DOHH2 (cell line): Measurements from ENCODE around the gene NALF2.

Source experiments
- H3F3A ChIP-seq: fragments of 200-600 bp; sonication (generic), shearing (Covaris generic); 2 replicates; pipeline ENCODE4 v1.6.0; 2016; ENCODE audit warnings: antibody characterized with exemption, mild to moderate bottlenecking; ENCODE audit not compliant: control insufficient read depth, insufficient read depth
- H3K27ac ChIP-seq: fragments of 200-600 bp; sonication (generic); 2 replicates; pipeline ENCODE4 v1.5.1; 2014; ENCODE audit warnings: low read depth, mild to moderate bottlenecking, low read length, moderate library complexity
- H3K27me3 ChIP-seq: fragments of 200-600 bp; sonication (generic); 2 replicates; pipeline ENCODE4 v1.6.1; 2014; ENCODE audit warnings: mild to moderate bottlenecking, low read length, mixed read lengths; ENCODE audit not compliant: control insufficient read depth
- H3K36me3 ChIP-seq: fragments of 200-600 bp; sonication (generic); 2 replicates; pipeline ENCODE4 v1.6.1; 2014; ENCODE audit warnings: mild to moderate bottlenecking, low read length, moderate library complexity, mixed read lengths; ENCODE audit not compliant: control insufficient read depth
- H3K4me1 ChIP-seq: fragments of 200-600 bp; sonication (generic); 2 replicates; pipeline ENCODE4 v1.6.1; 2014; ENCODE audit warnings: mild to moderate bottlenecking, low read length, mixed read lengths; ENCODE audit not compliant: control insufficient read depth
- H3K4me2 ChIP-seq: fragments of 200-600 bp; sonication (generic); 2 replicates; pipeline ENCODE4 v1.6.0; 2014; ENCODE audit warnings: mild to moderate bottlenecking, low read length, moderate library complexity
- H3K4me3 ChIP-seq: fragments of 200-600 bp; sonication (generic); 2 replicates; pipeline ENCODE4 v1.5.1; 2014; ENCODE audit warnings: mild to moderate bottlenecking, low read length, mixed read lengths
- H3K79me2 ChIP-seq: fragments of 200-600 bp; sonication (generic); 2 replicates; pipeline ENCODE4 v1.6.1; 2014; ENCODE audit warnings: mild to moderate bottlenecking, low read length, mixed read lengths; ENCODE audit not compliant: control insufficient read depth
- H3K9me2 ChIP-seq: fragments of 200-600 bp; sonication (generic); replicated peaks from 2 replicates; pipeline ENCODE4 v1.6.1; 2014; ENCODE audit warnings: mild to moderate bottlenecking, low read length, mixed read lengths; ENCODE audit not compliant: control insufficient read depth
- H3K9me3 ChIP-seq: fragments of 200-600 bp; sonication (generic); 2 replicates; pipeline ENCODE4 v1.6.1; 2014; ENCODE audit warnings: antibody characterized with exemption, low read length, mixed read lengths; ENCODE audit not compliant: control insufficient read depth, insufficient read depth
- H4K20me1 ChIP-seq: fragments of 200-600 bp; sonication (generic); 2 replicates; pipeline ENCODE4 v1.6.0; 2014; ENCODE audit warnings: low read depth, mild to moderate bottlenecking, antibody characterized with exemption, low read length, moderate library complexity; ENCODE audit not compliant: control insufficient read depth, insufficient read depth
- CTCF ChIP-seq: fragments of 200-600 bp; sonication (generic); IDR thresholded peaks from one replicate; pipeline ENCODE4 v1.5.1; 2014; ENCODE audit warnings: antibody characterized with exemption, mild to moderate bottlenecking, low read depth, low read length; ENCODE audit not compliant: poor library complexity, severe bottlenecking
- EZH2phosphoT487 ChIP-seq: fragments of 200-600 bp; sonication (generic); IDR thresholded peaks from 2 replicates; pipeline ENCODE4 v1.6.1; 2017; ENCODE audit warnings: borderline replicate concordance, mild to moderate bottlenecking, antibody characterized with exemption, low read length, moderate library complexity, mixed read lengths

Gene NALF2

DNA sequence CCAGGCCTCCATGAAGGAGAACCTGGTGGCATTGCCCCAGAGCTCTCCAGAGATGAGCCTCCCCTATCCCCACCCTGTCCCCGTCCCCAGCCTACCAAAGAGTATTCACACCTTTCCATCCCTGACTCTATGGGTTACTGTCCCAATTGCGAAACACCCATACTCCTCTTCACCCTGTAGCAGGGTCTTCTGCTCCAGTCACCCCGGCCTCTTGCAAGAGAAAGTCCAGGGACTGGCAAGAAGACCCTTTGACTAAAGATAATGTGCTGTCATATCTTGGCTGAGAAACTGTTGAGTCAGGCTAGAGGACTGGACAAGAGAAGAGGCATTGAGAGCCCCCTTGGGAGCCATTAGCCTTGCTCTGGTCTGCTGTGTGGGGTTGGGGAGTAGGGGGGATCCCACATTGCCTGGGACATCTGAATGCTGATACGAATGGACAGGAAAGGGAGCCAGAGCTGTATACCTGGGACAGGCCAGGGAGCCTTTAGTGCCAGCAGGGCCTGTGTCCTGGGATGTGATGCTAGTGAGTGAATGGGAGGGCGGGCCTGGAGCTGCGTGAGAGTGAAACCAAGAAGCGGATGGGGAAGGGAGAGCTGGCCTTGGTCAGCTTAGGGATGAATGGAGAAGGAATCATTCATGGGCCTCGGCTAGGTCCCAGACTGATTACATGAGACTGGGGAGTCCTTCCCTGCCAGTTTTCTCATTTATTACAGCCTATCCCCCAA is 27.1 kb downstream of the NALF2 start:
- H3F3A ChIP-seq: no peaks in the 10 kb centered on the region
- H3K4me1 ChIP-seq: no peaks in the 10 kb centered on the region
- no peak overlapping the region for H3K27ac ChIP-seq
- H3K9me3 ChIP-seq: no peaks in the 10 kb centered on the region
- no peak for TF ChIP-seq EZH2phosphoT487
- TF ChIP-seq CTCF: no peak
- no peak overlapping the region for H3K4me2 ChIP-seq
- no peaks in the 10 kb centered on the region for H3K79me2 ChIP-seq
- no peak overlapping the region for H3K4me3 ChIP-seq
- no peaks in the 10 kb centered on the region for H3K36me3 ChIP-seq
- H4K20me1 ChIP-seq: no peaks in the 10 kb centered on the region
- no peaks in the 10 kb centered on the region for H3K27me3 ChIP-seq
- no peaks in the 10 kb centered on the region for H3K9me2 ChIP-seq

GRCh38 chrX:69535661-69536060 is 31.5 kb downstream of the NALF2 start:
- Histone ChIP-seq H4K20me1 (no peaks in the 10 kb centered on the region), H3K9me2 (no peaks in the 10 kb centered on the region), H3F3A (no peaks in the 10 kb centered on the region), H3K4me3 (no peak overlapping the region), H3K4me1 (no peaks in the 10 kb centered on the region), H3K36me3 (no peaks in the 10 kb centered on the region), H3K4me2 (no peak overlapping the region), H3K79me2 (no peaks in the 10 kb centered on the region), H3K27me3 (no peaks in the 10 kb centered on the region), H3K27ac (no peak overlapping the region), H3K9me3 (no peaks in the 10 kb centered on the region)
- TF ChIP-seq CTCF (no peak), EZH2phosphoT487 (no peak)

- Histone ChIP-seq H3K79me2 (no peaks in the 10 kb centered on the region), H3K27me3 (no peaks in the 10 kb centered on the region), H3F3A (no peaks in the 10 kb centered on the region), H3K9me3 (no peaks in the 10 kb centered on the region), H3K4me3 (no peak overlapping the region), H3K36me3 (no peaks in the 10 kb centered on the region), H3K9me2 (no peaks in the 10 kb centered on the region), H3K4me2 (no peak overlapping the region), H3K4me1 (no peaks in the 10 kb centered on the region), H4K20me1 (no peaks in the 10 kb centered on the region), H3K27ac (no peak overlapping the region)
- TF ChIP-seq EZH2phosphoT487 (no peak), CTCF (peak; percentile 59)
Measured at GRCh38 chrX:69538321-69538876, 34.3 kb downstream of the NALF2 start.
